Islet precursor cell (in vitro differentiated cells): ENCODE results near the gene POLR3E.
"Not testable (repeated sequence)": the region's sequence is repeated elsewhere in the genome, so short reads cannot be mapped to it uniquely, and the experiment has no call there.

ENCODE experiments used
- DNase-seq: peaks from one replicate; pipeline ENCODE4 v3.0.0-alpha.2; 2018

Gene POLR3E

DNA sequence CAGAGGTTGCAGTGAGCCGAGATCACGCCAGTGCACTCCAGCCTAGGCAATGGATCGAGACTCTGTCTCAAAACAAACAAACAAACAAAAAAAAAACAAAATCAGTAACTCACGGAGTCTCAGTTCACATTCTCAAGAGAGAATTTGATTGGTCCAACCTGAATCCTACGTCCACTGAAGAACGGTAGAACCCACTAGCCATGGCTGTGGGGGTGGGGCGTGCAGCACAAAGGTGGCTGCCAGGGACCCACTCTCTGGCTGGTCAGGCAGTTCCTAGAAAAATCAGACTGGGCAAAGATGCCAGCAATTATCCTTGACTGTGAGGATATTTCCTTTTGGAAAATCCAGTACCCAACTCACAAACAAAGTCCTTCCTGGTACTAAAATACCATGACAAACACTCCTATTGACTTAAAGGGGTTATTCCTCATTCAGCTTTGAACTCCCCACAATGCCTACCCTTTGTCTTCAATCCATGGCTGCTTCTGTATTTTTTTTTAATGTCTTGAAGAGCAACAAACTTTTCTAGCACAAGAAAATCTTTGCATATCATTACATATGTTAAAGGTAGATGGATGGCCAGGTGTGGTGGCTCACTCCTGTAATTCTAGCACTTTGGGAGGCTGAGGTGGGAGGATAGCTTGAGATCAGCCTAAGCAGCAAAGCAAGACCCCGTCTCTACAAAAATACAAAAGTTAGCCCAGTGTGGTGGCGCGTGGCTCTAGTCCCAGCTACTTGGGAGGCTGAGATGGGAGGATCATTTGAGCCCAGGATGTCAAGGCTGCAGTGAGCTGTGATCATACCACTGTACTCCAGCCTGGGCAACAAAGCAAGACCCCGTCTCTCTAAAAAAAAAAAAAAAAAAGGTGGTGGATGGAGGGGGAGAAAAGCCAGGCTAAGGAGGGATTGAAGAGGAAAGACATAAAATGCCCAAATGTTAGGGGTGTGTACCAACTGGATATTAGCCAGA is 3.8 kb upstream of the POLR3E start:
- no peak for DNase-seq

DNA sequence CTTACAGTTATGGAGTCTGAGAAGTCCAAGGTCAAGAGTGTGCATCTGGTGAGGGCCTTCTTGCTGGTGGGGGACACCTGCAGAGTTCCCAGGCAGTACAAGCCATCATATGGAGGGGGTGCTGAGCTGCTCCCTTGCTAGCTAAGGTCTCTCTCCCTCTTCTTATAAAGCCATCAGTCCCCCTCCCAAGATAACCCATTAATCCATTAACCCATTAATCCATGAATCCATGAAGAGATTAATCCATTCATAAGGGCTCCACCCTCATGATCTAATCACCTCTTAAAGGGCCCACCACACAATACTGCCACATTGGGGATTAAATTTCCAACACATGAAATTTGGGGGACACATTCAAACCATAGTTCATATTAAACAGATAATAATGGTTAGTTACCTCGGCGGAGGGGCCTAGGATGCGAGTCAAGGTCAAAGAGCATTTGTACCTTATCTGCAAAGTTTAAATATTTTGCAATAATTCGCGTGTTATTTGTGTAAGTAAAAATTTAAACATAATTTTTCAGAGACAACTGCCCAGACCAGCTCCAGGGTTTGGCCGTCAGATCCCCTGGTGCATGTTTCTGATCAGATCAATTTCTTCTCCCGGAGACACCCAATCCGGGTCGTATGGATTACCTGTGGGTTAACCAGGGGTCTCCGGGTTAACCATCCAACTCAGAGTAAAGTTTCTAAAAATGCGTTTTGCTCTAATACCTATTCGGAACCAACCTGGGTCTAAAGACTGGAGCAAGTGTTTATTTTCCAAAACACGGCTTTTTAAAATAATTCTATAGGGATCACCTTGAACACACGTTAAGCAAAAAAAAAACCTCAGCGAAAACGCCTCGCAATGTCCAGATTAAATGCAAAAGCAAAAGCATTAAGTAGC is 740 bp upstream of the POLR3E start:
- DNase-seq, result no peak

DNA sequence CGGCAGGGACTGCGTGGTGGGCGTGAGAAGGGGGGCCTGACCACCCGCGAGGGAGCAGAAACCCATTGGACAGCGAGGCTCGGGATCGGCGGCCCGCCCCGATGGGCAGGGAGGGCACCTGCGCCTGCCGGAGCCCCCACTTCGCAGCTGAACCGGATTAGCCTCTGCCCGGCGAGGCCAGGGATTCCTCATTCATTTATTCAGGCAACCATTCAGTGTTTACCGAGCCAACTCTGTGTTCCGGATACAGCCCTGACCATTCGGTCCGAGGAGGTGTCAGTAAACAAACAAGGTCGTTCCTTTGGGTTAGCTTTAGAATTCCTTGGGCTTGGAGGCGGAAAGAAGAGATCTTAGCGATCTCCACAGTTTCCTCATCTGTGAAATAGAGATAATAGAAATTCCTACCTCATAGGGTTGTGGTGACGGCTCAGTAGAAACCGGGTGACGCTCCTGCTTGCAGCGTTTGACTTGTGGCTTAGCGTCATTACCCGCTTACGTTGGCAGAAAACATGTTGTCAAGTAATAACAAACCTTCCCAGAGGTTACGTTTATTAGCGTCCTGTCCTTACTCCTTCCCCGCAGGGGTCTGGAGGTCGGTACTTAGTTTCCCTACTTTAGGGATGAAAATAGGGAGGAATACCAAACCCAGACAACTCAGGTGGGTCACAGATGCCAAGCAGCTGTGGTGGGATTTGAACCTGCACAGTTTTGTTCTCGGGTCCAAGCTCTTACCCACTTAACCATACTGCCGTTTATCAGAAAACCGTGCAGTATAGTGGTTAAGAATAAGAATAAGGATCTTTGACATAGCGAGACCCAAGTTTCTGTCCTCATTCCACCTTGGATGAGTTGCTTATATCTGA is 893 bp downstream of the POLR3E start:
- DNase-seq, result peak; percentile 87

DNA sequence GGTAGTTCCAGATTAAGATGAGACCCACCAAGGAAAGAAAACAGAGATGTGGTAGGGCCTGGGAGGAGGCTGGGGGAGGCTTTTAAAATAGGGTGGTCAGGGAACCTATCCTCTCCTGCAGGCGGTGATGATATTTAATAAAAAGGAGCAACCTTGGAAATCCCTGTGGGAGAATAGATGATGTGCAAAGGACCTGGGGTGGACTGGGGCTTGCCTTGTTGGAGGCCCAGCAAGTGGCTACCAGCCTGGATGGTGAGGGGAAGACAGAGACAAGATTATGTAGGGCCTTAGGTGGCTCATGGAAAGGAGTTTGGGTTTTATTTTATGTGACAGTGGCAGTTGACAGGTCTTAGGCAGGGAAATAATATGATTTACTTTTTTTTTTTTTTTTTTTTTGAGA is 1.8 kb downstream of the POLR3E start:
- DNase-seq, result no peak

DNA sequence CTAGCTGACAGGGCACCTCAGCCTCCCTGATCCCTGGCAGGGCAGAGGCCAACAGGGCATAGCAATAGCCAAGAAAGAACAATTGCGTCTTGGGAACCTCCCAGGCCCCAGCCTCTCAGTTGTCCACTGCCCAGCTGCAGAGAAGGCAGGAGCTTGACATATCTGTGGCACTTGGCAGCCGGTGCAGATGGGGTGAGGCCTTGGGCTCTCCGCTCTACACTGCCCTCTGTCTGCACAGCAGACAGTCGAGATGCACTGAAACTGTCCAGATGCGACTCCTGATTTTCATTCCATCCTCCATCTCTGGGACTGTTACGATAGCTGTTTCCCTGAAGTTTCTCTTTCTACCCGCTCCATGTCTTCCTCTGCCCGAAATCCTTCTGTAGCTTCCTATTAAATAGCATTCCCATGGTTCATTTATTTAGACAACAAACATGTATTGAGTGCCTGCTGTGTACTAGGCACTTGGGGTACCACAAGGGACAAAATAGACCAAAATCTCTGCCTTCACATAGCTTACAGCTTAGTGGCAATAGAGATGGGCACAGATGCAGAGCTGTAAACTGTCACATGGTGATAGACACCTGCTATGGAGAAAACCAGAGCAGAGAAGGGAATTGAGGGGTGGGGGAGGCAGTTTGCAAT is 3.3 kb downstream of the POLR3E start:
- DNase-seq, result peak; percentile 81

DNA sequence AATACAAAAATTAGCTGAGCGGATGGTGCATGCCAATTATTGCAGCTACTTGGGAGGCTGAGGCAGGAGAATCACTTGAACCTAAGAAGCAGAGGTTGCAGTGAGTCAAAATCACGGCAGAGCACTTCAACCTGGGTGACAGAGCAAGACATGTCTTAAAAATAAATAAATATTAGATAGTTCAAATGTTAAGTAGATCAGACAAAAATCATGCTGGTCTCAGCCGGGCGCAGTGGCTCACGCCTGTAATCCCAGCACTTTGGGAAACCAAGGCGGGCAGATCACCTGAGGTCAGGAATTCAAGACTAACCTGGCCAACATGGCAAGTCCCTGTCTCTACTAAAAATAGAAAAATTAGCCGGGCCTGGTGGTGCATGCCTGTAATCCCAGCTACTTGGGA is 4.2 kb downstream of the POLR3E start:
- DNase-seq, result not testable (repeated sequence)

DNA sequence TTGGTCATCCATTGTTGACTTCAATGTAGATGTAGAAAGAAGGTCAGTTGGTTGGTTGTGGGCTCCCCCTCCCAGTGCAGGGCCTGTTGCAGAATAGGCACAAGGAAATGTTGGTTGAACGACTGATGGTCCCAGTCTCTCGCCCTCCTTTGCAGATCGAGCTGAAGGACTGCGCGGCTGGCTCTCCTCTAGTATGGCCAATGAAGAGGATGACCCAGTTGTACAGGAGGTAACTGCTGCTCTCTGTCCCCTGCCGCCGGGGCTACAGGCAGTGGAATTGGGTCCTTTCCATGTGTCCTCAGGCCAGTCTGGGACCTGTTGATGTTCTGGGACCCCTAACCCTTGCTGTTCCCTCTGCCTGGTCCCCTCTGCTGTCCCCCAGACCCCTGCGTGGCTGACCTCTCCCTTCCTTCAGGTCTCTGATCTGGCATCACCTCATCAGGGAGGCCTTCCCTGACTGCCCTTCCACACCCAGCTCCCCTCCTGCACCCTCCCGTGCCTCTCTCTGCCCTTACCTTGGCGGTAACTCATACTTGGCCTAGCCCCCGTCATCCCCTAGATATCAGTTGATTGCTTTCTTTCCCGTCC is 5.7 kb downstream of the POLR3E start:
- no peak for DNase-seq

DNA sequence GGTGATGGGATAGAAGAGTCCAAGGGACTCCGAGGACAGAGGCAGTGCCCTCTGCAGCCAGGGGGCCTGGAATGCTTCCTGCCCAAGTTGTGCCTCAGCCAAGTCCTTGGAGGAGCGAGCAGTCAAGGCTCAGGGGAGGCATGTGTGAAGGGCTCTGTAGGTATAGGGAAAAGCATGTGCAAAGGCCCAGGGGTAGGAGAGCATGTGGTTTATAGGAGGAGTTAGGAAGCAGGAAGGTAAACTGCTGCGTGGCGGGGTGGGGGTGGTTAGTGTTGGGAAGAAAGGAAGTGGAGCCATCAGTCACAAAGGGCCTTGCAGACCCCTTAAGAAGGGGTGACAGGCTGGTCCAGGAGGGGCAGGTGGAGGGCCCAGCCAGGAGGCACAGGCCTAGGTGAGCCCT is 7.2 kb downstream of the POLR3E start:
- no peak for DNase-seq

DNA sequence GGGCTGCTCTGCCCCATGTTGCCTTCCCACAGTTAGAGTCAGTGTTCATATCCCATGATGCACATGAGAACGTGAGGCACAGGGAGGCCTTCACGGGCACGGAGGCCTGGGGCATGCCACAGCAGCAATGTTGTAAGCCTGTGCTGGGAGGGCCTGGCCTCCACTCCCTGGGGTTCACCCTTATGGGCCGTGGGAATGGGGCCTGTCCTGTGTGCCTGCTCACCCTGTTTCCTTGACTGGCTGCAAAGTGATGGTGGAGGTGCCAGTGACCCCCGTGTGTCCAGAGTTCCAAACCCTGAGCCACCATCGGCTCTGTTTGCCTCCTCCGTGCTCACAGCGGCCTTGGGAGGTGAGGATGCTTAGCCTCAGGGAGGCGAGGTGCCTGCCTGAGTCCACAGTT is 9.6 kb downstream of the POLR3E start:
- DNase-seq, result no peak

DNA sequence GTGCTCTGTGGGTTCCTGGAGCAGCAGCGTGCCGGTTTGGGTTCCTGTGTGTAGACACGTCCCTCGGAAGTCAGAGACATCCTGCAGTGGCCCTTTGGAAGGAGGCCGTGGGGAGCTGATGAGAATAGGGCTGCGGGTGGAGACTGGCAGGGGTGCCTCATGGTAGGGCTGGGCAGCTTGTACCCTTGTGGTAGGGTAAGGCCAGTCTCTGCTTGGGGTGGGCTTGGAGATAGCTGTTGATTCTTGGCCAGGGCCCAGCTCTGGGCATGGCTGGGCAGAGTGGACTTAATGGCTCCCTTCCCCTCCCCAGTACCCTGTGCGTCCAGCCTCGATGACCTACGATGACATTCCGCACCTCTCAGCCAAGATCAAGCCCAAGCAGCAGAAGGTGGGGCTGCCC is 10.6 kb downstream of the POLR3E start:
- no peak for DNase-seq

DNA sequence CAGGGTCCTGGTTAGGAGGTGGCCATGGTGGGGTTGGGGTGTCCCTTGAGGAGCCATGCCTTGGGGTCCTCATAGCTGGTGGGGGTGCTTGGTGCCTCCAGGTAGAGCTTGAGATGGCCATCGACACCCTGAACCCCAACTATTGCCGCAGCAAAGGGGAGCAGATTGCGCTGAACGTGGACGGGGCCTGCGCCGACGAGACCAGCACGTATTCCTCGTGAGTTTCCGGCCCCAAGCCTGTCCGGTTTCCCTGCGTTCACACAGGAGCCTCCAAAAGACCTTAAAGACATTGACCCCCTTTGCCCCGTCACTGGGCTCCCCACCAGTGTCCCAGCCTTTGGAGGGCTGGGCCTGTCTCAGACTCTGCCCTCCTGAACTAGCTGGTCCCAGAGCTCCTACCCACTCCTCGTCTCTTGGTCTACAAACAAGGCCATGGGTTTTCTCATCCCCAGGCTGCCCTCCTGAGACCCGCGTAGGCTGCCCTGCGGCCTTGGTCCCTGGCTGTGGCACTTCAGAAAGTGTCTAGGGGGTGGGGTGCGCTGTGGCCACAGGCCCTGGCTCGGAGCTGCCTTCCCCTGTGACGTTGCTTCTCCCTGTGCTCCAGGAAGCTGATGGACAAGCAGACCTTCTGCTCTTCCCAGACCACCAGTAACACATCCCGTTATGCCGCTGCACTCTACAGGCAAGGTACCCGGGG is 11.8 kb downstream of the POLR3E start:
- DNase-seq, result no peak

DNA sequence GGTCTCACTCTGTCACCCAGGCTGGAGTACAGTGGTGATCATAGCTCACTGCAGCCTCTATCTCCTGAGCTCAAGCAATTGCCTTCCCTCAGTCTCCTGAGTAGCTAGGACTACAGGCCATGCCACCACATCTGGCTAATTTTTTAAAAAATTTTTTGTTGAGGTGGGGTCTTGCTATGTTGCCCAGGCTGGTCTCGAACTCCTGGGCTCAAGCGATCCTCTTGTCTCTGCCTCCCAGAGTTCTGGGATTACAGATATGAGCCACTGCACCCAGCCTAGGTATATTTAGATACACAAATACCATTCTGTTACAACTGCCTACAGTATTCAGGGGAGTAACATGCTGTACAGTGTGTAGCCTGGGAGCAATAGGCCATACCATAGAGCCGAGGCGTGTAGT is 14.3 kb downstream of the POLR3E start:
- DNase-seq, result no peak

DNA sequence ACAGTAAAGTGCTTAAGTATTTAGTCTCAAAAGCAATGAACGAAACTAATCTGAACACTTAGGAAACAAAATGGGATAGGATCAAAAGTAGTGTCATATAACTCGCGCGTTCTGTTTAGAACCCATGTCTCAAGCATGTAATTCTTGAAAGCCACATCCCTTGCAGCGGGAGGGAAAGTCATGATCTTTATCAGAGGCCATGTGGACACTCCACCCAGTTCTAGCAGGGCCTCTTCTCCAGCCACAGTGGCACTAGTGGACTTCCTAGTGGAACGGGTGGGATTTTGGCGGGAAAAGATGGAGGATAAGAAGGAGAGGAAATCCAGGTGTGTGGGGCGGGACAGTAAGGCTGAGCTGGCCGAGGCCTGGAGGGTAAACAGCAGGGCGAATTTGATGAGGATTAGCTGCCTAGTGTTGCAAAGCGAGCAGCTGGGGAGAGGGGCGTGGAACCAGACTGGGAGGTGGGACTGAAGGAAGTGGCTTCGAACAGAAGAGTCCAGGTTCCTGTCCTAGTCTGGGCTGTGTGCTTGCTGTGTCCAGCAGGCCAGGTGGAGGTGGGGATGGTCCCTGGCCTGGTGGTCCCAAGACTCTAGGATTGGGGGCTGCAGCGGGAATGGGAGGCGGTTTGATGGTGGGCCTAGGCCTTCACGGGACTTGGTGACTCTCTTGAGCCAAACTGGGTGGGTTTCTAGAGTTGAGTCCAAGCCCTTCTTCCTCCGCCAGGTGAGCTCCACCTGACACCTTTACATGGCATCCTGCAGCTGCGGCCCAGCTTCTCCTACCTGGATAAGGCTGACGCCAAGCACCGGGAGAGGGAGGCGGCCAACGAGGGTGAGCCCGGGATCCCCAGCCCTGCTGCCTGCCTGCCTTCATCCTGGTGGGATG is 15.9 kb downstream of the POLR3E start:
- peak; percentile 41 for DNase-seq

DNA sequence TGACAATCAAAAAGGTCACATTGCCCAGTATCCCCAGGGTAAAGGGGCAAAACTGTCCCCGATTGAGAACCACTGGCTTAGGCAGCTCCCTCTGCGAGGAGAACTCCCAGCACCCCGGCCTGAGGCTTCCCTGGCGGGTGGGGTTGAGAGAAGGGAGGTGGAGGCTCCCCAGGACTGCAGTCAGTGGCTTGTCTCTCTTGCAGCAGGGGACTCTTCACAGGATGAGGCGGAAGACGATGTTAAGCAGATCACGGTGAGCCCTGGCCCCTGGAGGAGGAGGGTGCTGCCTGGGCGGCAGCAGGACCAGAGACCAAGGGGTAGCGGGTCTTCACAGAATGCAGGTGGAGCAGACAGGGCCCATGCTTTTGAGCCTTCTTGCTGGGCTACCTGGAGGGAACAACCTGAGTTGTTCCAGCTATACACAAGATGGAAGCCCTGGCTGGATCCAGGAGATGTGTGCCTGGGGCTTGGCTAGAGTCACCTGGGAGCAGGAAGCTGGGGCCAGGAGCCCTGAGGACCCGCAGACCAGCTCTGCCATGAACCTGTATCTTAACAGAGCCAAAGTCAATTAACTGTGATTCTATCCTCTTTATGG is 16.8 kb downstream of the POLR3E start:
- DNase-seq, result peak; percentile 50

DNA sequence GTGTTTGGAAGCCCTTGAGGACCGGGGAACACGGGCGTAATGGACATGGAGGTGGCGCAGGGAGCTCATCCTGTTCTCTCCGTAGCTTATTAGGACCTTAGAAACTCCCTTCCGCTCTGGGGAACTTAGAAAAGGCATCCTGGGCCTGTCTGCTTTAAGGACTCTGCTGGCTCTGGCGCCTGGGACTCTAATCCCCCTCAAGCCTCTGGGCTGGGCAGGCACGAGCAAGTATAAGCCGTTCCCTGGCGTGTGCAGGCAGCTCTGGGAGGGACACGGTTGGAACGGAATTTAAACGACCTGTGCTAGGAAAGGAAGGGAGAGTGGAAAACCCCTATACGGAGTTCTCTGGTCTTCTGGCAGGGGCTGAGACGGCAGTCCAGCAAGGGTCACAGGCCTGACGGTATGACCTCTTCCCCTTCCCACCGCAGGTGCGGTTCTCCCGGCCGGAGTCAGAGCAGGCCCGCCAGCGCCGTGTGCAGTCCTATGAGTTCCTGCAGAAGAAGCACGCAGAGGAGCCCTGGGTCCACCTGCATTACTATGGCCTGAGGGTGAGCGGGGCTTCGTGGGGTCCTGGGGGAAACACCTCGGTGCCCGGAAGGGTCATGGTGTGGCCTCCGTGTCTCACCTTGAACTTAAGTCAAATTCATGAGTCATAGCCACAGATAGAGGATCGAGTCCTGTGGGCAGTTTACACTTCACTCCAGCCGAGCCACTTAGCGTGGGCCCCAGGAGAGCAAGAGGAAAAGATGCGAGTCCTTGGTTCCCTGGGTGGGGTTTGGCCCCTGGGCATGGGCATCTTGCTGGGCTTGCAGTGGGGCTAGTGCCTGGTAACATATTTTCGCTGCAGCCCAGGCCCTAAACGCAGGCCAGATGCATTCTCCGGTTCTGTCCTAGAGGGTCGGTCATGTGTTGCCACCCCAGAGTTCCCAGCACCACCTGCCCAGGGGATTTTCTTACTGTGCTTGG is 17.7 kb downstream of the POLR3E start:
- peak; percentile 54 for DNase-seq

DNA sequence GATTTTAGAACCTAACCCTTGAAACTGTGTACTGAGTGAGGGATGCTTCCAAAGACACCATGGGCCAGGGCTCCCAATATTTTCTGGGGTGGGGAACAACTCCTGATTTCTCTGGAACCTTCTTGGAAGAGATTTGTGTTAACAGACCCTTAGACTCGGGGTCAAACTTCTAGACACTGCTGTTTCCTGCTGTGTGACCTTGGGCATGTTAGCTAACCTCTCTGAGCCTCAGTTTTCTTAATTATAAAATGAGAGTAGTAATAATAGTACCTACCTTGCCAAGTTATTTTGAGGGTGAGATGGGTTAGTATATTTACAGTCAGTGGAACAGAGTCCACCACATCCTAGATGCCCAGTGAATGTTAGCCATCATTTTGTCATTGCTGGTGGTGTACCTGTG is 18.8 kb downstream of the POLR3E start:
- peak; percentile 16 for DNase-seq

DNA sequence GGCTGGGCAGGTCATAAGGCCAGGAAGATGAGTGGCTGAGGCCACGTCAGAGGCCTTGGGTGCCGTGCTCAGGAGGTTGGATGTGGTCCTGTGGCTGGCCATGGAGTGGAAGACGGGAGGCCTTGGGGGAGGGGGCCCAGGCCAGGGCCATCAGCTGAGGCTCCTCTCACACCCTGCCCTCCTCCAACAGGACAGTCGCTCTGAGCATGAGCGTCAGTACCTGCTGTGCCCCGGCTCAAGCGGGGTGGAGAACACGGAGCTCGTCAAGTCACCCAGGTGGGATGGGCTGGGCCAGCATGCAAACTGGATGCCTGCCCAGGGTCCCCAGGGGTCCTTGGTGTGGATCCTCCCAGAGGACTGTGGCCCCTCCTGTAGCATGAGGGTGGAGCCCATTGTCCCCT is 19.2 kb downstream of the POLR3E start:
- DNase-seq, result peak; percentile 49

DNA sequence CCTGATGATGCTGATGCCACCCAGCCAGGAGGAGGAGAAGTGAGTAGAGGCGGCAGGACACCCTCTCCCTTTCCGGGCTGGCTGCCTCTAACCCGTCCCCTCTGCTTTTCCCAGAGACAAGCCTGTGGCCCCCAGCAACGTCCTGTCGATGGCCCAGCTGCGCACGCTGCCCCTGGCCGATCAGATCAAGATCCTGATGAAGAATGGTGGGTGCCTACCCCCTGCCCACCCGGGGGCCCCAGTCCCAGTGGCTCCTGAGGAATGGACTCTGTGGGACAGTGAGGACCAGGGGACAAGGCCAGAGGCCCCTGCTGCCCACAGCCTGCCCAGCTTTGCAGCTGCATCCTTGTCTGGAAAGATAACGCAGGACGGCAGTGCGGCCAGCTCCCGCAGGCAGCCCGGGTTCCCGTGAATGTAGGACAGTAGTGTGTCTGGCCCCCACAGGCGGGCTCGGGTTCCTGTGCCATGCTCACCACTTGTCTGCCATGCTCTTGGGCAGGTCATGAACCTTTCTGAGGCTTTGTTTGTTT is 19.9 kb downstream of the POLR3E start:
- peak; percentile 43 for DNase-seq
